NCI-H748 (cell line): ENCODE measurements around the gene PGC.
"Not testable (repeated sequence)": the region's sequence is repeated elsewhere in the genome, so short reads cannot be mapped to it uniquely, and the experiment has no call there.

Source experiments
- DNase-seq: peaks from one replicate; lab custom pipeline; 2025; ENCODE audit not compliant: unreplicated experiment; lab: John Stamatoyannopoulos, UW

Gene PGC

GRCh38 chr6:41777551-41778285, 30.5 kb upstream of the PGC start:
- no peak for DNase-seq

- DNase-seq: no peak
Observed at GRCh38 chr6:41775293-41775882, 28.2 kb upstream of the PGC start.

DNA sequence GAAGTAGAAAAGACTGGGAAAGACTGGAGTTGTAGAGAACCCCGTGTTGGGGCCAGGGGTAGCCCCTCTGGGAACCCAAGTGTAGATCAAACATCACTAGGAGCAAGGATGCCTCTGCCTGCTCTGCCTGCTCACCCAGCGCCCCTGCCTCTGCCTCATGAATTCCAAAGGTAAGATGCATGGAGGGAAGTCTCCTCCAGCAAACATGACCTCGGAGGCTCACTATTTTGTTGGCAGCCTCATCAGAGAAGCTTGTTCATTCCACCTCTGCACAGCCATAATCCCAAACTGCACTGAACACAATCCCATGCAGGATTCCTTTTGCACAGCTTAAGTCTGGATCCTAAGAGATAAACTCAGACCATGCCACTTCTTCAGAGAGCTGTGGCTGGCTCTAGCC, 27.6 kb upstream of the PGC start:
- DNase-seq: no peak

DNA sequence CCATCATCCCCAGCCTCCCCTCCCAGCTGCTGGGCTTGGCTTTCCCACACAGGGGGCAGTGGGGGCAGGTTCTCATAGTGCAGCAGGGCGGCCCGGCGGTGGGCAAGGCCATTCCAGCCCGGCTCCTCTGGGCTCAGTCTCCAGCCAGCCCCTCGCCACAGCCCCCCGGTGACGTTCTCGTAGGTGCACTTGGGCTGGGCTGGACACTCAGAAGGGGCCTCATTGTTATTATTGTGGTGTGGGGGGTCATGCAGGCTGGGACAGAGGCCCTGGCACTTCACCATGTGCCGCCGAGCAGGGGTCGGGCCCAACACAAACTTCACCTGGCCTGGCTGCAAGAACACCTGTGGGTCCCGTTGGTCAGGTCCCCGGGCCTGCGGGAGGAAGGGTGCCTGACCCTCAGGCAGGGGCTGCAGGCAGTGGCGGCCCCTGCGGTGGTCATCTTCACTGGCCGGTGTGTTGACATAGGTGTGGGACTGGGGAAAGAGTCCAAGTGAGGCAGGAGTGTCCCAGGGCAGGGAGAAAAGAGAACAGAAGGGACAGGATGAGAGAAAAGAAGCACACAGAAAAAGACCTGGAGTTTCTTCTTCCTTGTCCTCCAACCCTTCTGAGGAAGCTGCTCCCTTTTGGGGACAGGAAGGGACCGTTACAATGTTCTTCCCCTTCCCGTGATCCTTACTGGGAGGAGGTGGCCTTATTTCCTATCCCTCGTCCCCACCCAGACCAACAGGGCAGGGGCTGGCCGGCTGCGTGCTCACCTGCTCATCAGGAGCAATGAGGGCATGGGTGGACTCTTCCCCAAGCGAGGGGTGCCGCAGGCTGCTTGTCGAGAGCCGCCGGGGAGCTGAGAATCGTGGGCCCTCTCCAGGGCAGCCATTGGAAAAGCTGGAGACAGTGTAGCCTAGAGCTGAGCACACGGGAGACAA, 24.1 kb upstream of the PGC start:
- DNase-seq: no peak

DNA sequence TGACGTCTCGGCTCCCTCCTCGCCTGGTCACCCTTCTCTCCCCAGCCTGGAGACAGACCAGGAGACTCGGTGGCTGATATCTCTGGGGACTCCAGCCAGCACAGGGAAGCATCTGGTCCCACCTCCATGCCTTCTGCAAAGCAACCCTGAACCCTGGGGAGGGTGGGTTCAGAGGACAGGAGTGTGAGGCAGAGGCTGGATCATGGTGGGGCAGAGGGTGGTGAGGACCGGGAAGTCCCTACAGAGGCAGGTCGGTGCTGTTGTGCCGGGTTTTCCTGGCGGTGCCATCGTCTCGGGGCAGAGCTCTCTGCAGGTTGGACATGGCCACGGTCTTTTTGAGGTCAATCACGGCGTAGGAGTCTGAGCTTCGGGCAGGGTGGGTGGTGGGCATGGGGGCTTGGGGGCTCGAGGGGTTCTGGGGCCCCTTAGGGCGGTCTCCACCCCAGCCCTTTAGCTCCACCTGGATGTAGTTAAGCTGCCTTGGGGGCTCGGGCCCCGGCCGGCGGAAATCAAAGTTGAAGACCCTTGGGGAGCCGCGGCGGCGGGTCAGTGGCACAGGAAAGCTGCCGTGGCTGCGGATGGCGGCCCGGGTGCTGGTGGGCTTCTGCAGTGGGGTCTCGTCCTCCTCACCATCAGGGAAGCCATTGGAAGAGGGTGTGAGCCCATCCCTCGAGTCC, 23.3 kb upstream of the PGC start:
- DNase-seq: no peak

GRCh38 chr6:41769376-41769775, 22.2 kb upstream of the PGC start:
- DNase-seq: no peak

DNA sequence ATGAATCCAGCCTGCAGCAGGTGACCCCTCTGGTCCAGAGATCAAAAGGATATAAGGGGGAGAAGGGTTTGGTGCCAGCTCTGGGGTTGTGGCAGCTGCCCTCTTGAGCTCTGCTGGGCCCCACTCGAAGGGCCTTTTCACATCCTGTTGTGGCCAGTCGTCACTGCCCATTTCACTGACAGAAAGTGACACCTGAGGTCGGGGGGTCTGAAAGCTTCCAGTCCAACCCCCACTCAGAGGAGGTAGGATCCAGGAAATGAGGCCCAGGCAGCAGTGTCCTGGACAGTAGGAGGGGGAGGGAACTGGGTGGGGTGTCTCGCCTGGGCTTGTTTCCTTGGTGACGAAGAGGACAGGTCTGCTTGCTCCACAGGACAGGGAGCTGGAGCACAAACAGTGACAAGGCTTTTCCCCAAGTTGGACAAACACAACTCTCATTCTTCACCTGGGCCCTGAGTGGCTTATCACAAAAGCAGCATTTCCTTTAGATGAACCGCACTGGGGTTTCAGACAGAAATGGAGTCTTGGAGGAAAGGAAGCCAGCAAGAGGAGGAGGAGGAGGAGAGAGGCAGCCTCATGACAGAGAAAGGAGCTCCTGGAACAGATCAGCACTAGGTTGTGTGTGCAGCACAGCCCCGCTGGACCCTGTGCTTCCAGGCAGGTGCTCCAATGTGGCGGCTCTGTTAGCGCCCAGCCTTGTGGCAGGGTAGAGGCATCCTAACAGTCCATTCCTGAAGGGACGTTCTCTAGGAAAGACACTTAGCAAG, 21.5 kb upstream of the PGC start:
- peak; percentile 36 for DNase-seq

DNA sequence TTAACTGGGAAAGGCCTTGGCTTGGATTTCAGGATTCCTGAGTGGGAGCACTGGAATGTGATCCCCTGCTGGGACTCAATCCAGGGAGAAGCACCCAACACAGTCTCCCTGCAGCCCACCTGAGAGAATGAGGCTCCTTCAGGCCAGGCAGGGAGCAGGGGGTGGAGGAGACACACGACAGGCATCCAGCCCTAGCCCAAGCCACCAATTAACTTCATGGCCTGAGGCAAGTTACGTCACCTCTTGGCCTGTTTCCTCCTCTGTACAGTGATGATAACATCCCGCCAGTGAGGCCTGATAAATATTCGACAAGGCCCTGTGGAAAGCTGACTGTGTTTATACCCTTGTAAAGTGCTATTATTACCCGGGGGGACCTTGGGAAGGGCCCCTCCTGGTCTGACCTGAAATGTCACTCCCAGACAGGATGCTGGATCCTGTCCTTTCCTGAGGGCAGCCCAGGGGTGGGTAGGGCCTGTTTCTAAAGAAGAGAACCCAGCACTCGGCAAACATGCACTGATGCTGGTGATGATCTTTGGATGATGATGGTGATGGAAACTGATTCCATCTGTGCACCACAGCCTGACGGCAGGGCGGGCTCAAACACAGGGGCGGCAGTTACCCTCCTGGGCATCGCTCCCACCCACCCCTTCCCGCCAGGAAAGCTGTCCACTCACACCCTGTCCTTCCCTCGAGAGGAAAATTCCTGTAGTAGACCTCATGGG, 20.1 kb upstream of the PGC start:
- DNase-seq: peak; percentile 24

DNA sequence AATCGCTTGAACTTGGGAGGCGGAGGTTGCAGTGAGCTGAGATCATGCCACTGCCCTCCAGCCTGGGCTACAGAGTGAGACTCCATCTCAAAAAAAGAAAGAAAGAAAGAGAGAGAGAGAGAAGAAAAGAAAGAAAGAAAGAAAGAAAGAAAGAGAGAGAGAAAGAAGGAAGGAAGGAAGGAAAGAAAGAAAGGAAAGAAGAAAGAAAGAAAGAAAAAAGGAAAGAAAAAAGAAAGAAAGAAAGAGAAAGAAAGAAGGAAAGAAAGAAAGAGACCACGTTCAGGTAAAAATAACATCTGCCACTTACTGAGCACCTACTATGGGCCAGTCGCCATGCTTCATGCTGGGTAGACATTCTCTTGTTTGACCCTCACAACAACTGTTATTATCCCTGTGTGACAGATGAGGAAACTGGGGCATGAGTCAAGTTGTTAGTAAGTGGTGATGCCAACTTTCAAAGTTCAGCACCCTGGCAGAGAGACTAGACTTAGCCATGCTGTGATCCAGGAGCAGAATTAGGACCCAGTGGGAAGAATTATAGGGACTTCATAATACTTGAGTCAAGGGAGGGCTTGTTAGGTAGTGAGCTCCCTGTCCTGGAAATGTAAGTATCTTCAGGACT, 19.0 kb upstream of the PGC start:
- DNase-seq: not testable (repeated sequence)

DNA sequence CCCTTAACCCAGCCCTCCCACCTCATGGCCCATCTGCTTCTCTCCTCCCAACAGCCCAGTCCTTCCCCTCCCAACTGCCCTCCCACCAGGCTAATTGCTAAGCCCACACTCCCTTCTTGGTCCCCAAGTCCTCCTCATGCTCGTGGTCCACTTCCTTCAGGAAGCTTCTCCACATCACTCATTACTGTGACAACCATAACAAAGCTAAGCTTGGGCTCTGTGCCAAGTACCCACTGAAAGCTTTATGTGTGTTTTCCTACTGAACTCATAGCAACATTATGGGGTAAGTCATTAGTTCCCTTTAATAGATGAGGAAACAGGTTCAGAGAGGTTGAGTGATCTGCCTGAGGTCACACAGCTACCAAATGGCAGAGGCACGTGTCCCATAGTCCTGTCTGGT, 16.3 kb upstream of the PGC start:
- DNase-seq: peak; percentile 66

- DNase-seq: no peak
Observed at GRCh38 chr6:41759905-41760579, 12.8 kb upstream of the PGC start.

- DNase-seq: no peak
Observed at GRCh38 chr6:41759106-41759904, 12.1 kb upstream of the PGC start.

- no peak for DNase-seq
Observed at GRCh38 chr6:41758641-41759035, 11.4 kb upstream of the PGC start.

DNA sequence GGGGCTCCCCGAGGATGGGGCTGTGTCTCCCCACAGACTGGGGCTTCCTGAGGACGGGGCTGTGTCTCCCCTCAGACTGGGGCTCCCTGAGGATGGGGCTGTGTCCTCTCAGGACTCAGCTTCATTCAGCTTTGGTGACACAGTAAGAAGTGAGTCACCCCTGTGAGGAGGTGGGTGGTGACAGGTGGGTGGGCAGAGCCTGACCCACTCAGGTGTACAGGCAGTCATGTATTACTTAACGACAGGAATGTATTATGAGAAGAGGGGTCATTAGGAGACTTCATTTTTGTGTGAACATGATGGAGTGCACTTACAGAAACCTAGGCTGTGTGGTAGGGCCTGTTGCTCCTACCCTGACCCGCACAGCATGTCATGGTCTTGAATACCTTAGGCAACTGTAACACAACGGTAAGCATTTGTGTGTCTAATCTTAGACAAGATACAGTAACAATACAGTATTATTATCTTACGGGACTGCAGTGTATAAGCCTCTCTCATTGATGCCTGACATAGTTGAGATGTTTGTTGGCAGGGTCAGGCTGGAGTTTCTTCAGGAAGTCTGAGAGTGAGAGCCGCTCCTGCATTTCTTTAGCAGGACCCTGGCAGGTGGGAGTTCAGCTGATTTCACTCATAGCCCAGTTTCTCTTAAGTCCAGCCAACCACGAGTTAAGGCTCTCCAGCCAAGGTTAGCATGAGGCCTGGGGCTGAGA, 10.9 kb upstream of the PGC start:
- no peak for DNase-seq

GRCh38 chr6:41757271-41757670, 10.1 kb upstream of the PGC start:
- DNase-seq: no peak

DNA sequence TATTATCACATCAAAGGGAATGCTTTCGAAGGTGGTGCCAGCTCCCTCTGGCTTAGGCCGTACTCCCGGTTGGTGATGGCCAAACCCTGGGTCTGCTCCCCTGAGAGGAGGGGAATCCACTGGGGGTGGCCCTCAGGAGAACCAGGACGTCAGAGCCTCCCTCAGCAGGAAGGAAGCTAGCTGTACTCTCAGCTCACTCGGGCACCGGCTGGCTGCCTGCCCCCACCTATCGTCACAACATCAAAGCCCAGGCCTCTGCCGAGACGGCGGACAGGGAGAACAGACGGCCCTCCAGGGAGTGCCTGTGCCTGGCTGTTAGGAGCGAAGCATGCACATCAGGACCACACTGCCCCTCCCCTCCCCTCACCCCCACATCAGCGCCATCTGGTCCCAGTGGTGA, 9.2 kb upstream of the PGC start:
- no peak for DNase-seq

DNA sequence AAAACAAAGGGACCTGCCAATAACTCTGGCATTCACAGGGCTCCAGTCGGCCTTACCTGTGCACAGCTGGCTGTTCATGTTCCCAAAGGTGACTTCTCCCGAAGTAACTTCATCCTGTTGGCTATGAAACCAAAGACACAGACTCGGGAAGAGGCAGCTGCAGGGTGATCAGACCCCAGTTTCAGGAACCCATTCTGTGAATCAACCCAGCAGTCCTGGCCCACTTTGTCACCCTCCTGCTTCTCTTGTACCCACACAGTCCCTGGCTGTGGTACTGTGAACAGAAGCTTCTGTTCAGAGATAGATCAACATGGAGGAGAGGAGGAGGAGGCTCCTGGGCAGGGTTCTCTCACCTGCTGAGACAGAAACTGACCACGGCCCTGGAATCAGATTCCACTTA, 8.7 kb upstream of the PGC start:
- no peak for DNase-seq

- no peak for DNase-seq
Observed at GRCh38 chr6:41750374-41750773, 3.2 kb upstream of the PGC start.
